GM12878 (cell line): Measurements from ENCODE around the gene JTB. TPM values are rescaled to one million over a fixed set of nuclear protein-coding genes. Genes with fewer than 3 reads are reported as not detected.

Source experiments
- ATAC-seq: fragments of 200-7000 bp; cut with Tn5 transposase; 3 replicates; pipeline ENCODE4 v1.9.1; 2020; ENCODE audit warnings: mild to moderate bottlenecking, moderate library complexity
- BruUV-seq: library from RNA; stranded (reverse); fragments of 400-500 nt; replicated peaks from 2 replicates; lab custom pipeline; 2021; lab: Mats Ljungman, UMichigan
- CTCF ChIA-PET: fragments of 300-600 bp; sonication (Branson Sonifier 250); formaldehyde crosslinking; extraction: SDS; loops from one replicate; lab custom pipeline; 2021; ENCODE audit warnings: inconsistent platforms; lab: Yijun Ruan, JAX
- POLR2A ChIA-PET: fragments of 350-600 bp; formaldehyde crosslinking; extraction: SDS; loops from one replicate; lab custom pipeline; 2021; ENCODE audit warnings: inconsistent platforms; lab: Charles Lee
- RAD21 ChIA-PET: fragments of 300-600 bp; sonication (Branson Sonifier 250); formaldehyde crosslinking; loops from one replicate; lab custom pipeline; 2023; ENCODE audit warnings: antibody characterized with exemption; ENCODE audit not compliant: unreplicated experiment; lab: Charles Lee
- SMC1A ChIA-PET: fragments of 300-600 bp; sonication (Branson Sonifier 250); formaldehyde crosslinking; loops from one replicate; lab custom pipeline; 2023; ENCODE audit not compliant: unreplicated experiment, uncharacterized antibody; lab: Charles Lee
- DNase-seq: peaks from one replicate; pipeline ENCODE4 v3.0.0-alpha.2; 2011; ENCODE audit warnings: low read depth, low spot score
- FAIRE-seq: peaks from 3 replicates; lab custom pipeline; 2011; peaks lifted over from hg19 to GRCh38; lab: Jason Lieb, UNC
- H2AFZ ChIP-seq: 2 replicates; pipeline ENCODE4 v1.6.0; 2011; ENCODE audit warnings: low read depth, low read length, control low read depth; ENCODE audit not compliant: control insufficient read depth
- H3K27ac ChIP-seq: 2 replicates; pipeline ENCODE4 v1.5.1; 2011; ENCODE audit warnings: control low read depth; ENCODE audit not compliant: control insufficient read depth, insufficient read depth
- H3K27me3 ChIP-seq, 2 experiments: replicated peaks in 1 of 2; 2 replicates each; pipeline versions ENCODE4 v1.6.0 to v1.6.1; 2011; ENCODE audit warnings: low read length in 1 of 2; ENCODE audit not compliant: control insufficient read depth in 2 of 2, insufficient read depth in 2 of 2
- H3K36me3 ChIP-seq, 2 experiments: 2 replicates each; pipeline ENCODE4 v1.5.1; 2011; ENCODE audit warnings: low read length in 1 of 2; ENCODE audit not compliant: control insufficient read depth in 2 of 2, insufficient read depth in 2 of 2
- H3K4me1 ChIP-seq: 2 replicates; pipeline ENCODE4 v1.6.1; 2011; ENCODE audit warnings: mild to moderate bottlenecking, low read length, moderate library complexity, mixed read lengths; ENCODE audit not compliant: control insufficient read depth, insufficient read depth
- H3K4me2 ChIP-seq: 2 replicates; pipeline ENCODE4 v1.6.0; 2011; ENCODE audit warnings: control low read depth; ENCODE audit not compliant: control insufficient read depth, insufficient read depth
- H3K4me3 ChIP-seq: fragments of 200-600 bp; sonication (generic); 2 replicates; pipeline ENCODE4 v1.5.1; 2016
- H3K79me2 ChIP-seq: 2 replicates; pipeline ENCODE4 v1.6.0; 2011; ENCODE audit warnings: low read length; ENCODE audit not compliant: control insufficient read depth, insufficient read depth
- H3K9ac ChIP-seq: 2 replicates; pipeline ENCODE4 v1.8.0; 2011; ENCODE audit warnings: low read length, control low read depth, mixed read lengths; ENCODE audit not compliant: control insufficient read depth, insufficient read depth
- H3K9me3 ChIP-seq: replicated peaks from 3 replicates; pipeline ENCODE4 v1.5.1; 2011; ENCODE audit warnings: mild to moderate bottlenecking, low read length; ENCODE audit not compliant: control insufficient read depth, insufficient read depth
- H4K20me1 ChIP-seq: 2 replicates; pipeline ENCODE4 v1.6.0; 2011; ENCODE audit not compliant: control insufficient read depth, insufficient read depth
- CHD2 ChIP-seq: IDR thresholded peaks from 2 replicates; pipeline ENCODE4 v1.6.1; 2011; ENCODE audit warnings: low read depth, low read length, improper control_type of control experiment, borderline replicate concordance
- EGR1 ChIP-seq, 2 experiments: IDR thresholded peaks; 1 replicate in 1 of 2; 2 replicates in 1 of 2; pipeline ENCODE4 v1.6.1; 2011 to 2012; ENCODE audit warnings: low read depth in 2 of 2, low read length in 2 of 2, borderline replicate concordance in 1 of 2, mild to moderate bottlenecking in 1 of 2, moderate library complexity in 1 of 2
- FOS ChIP-seq: IDR thresholded peaks from 3 replicates; pipeline ENCODE4 v1.6.1; 2011; ENCODE audit warnings: borderline replicate concordance; ENCODE audit not compliant: insufficient read length; ENCODE audit errors: extremely low read depth
- IRF3 ChIP-seq: fragments of 450-650 bp; IDR thresholded peaks from 2 replicates; pipeline ENCODE4 v1.6.1; 2014; ENCODE audit warnings: mild to moderate bottlenecking
- MEF2B ChIP-seq: fragments of 450-650 bp; IDR thresholded peaks from 2 replicates; pipeline ENCODE4 v1.6.1; 2018; ENCODE audit warnings: mild to moderate bottlenecking, moderate library complexity; ENCODE audit not compliant: partially characterized antibody, poor library complexity, severe bottlenecking
- PBX3 ChIP-seq: IDR thresholded peaks from 2 replicates; pipeline ENCODE4 v1.6.1; 2011; ENCODE audit warnings: mild to moderate bottlenecking, low read depth, low read length, moderate library complexity; ENCODE audit not compliant: insufficient replicate concordance
- POLR2AphosphoS5 ChIP-seq: IDR thresholded peaks from 2 replicates; pipeline ENCODE4 v1.6.1; 2011; ENCODE audit warnings: mild to moderate bottlenecking, low read length, inconsistent platforms
- PRDM15 ChIP-seq: fragments of 450-650 bp; formaldehyde crosslinking; IDR thresholded peaks from 2 replicates; pipeline ENCODE4 v1.4.0; 2020; ENCODE audit warnings: mild to moderate bottlenecking, moderate library complexity
- RB1 ChIP-seq: fragments of 450-650 bp; formaldehyde crosslinking; IDR thresholded peaks from 2 replicates; pipeline ENCODE4 v1.6.1; 2017; ENCODE audit warnings: mild to moderate bottlenecking, borderline replicate concordance
- RELA ChIP-seq: fragments of 450-650 bp; IDR thresholded peaks from 2 replicates; pipeline ENCODE4 v1.8.0; 2014; ENCODE audit warnings: borderline replicate concordance; ENCODE audit not compliant: partially characterized antibody
- SIN3A ChIP-seq: IDR thresholded peaks from 2 replicates; pipeline ENCODE4 v1.6.1; 2012; ENCODE audit warnings: low read depth, low read length, improper control_type of control experiment
- SIX5 ChIP-seq: IDR thresholded peaks from 2 replicates; pipeline ENCODE4 v1.6.1; 2011; ENCODE audit warnings: mild to moderate bottlenecking, low read depth, low read length, moderate library complexity; ENCODE audit not compliant: severe bottlenecking
- SRF ChIP-seq, 2 experiments: IDR thresholded peaks; 2 replicates each; pipeline ENCODE4 v1.6.1; 2011; ENCODE audit warnings: low read depth in 2 of 2, low read length in 2 of 2, mild to moderate bottlenecking in 1 of 2, moderate library complexity in 1 of 2
- ZBTB11 ChIP-seq: fragments of 450-650 bp; formaldehyde crosslinking; IDR thresholded peaks from 2 replicates; pipeline ENCODE4 v1.5.0; 2022; ENCODE audit warnings: mild to moderate bottlenecking, missing genetic modification characterization
- WGBS: methylation state at CpG from one replicate; pipeline ENCODE4 v1.1.6; 2016; ENCODE audit warnings: low lambda C conversion rate; ENCODE audit not compliant: insufficient replicate concordance, insufficient coverage; ENCODE audit errors: missing lambda C conversion rate; 5-methylcytosine and 5-hydroxymethylcytosine counted together
- in situ Hi-C: fragments of 300-500 bp; cut with MboI; formaldehyde crosslinking; loops from 9 replicates; pipeline ENCODE4 v1.14.3; 2018; ENCODE audit warnings: mixed read lengths
- intact Hi-C: fragments of 100-400 bp; cut with micrococcal nuclease; formaldehyde crosslinking; loops from one replicate; pipeline ENCODE4 v1.14.2; 2022; ENCODE audit not compliant: unreplicated experiment
- polyA plus RNA-seq, 11 experiments: library from polyadenylated mRNA; depleted of rRNA in 4 of 11; unstranded in 6 of 11; stranded (reverse) in 5 of 11; fragments of >200 nt; fragmentation: Nextera tagmentation in 4 of 11; fragmentation: Illumina TruSeq in 1 of 11; extraction: Ambion mirVana in 4 of 11; extraction: Trizol in 1 of 11; gene quantifications; 1 replicate in 1 of 11; 2 replicates in 10 of 11; pipeline versions ENCODE4 v1.2.1 to v1.2.3, GENCODE V29; 2011 to 2016; ENCODE audit warnings: inconsistent platforms in 2 of 11, missing spikeins in 2 of 11, low read depth in 1 of 11
- total RNA-seq, 4 experiments: library from RNA; depleted of rRNA in 3 of 4; stranded (reverse); fragments of >200 nt in 3 of 4; fragmentation: Illumina TruSeq in 1 of 4; extraction: Trizol in 1 of 4; gene quantifications; 2 replicates each; pipeline versions ENCODE4 v1.2.1 to v1.2.3, GENCODE V29; 2013 to 2021

The JTB gene
- total and polyA plus RNA-seq, 10 of the 15 experiments (the other 5 are each of a cell fraction or from before 2014, with no cell fraction given) = 25.0 to 298 (median 155) TPM

GRCh38 chr1:154019940-154020339 is 42.5 kb upstream of the JTB start:
- CTCF ChIA-PET = no interaction called here
- no peak for TF ChIP-seq SIN3A
- TF ChIP-seq ZBTB11 (CRISPR knock-in tag) = no peak
- no peak for TF ChIP-seq SIX5
- TF ChIP-seq PBX3 = no peak
- no peak for TF ChIP-seq POLR2AphosphoS5
- no peak for TF ChIP-seq CHD2
- TF ChIP-seq PRDM15 (CRISPR knock-in tag) = no peak
- no peak for TF ChIP-seq FOS
- no peak for TF ChIP-seq SRF (IDR thresholded peaks at IDR 0.05; ENCODE audit: low read depth in 2 of 2, low read length in 2 of 2)
- TF ChIP-seq MEF2B = no peak
- TF ChIP-seq EGR1 (IDR thresholded peaks at IDR 0.05; ENCODE audit: borderline replicate concordance in 1 of 2, low read depth in 2 of 2, low read length in 2 of 2) = no peak
- TF ChIP-seq RELA = no peak
- no peak for TF ChIP-seq IRF3
- TF ChIP-seq RB1 = no peak

More at GRCh38 chr1:154019940-154020339, 42.5 kb upstream of the JTB start:
- 38% methylated on average over 1 of the region's 1 CpG for WGBS
- in situ Hi-C loops = no loop called here
- Histone ChIP-seq H2AFZ (no peak overlapping the region), H3K4me3 (no peak overlapping the region), H3K79me2 (no peaks in the 10 kb centered on the region), H3K9me3 (no peaks in the 10 kb centered on the region), H3K27me3 (no peaks in the 10 kb centered on the region), H3K4me2 (no peak overlapping the region), H4K20me1 (no peaks in the 10 kb centered on the region), H3K36me3 (no peaks in the 10 kb centered on the region), H3K27ac (no peak overlapping the region), H3K4me1 (no peaks in the 10 kb centered on the region), H3K9ac (no peak overlapping the region)
- RAD21 ChIA-PET = no interaction called here
- POLR2A ChIA-PET = no interaction called here
- intact Hi-C loops = loop anchor here (10.0 kb wide), 1 partner anchor 55 kb away; no protein-coding TSS in a partner anchor
- ATAC-seq (no peak), FAIRE-seq (no peak), DNase-seq (no peak)
- no TSS peak for BruUV-seq
- SMC1A ChIA-PET = interaction anchor here (1.4 kb wide), 1 partner anchor 13 kb away, joined by 4 read pairs; no protein-coding TSS in a partner anchor
